GM18511 (cell line): ENCODE data around the gene HSPB6.

Experiments used
- ATAC-seq: cut with Tn5 transposase; IDR thresholded peaks from one replicate; pipeline ENCODE4 v1.9.1; 2021; ENCODE audit warnings: mild to moderate bottlenecking, moderate library complexity; ENCODE audit not compliant: unreplicated experiment

The HSPB6 gene

DNA sequence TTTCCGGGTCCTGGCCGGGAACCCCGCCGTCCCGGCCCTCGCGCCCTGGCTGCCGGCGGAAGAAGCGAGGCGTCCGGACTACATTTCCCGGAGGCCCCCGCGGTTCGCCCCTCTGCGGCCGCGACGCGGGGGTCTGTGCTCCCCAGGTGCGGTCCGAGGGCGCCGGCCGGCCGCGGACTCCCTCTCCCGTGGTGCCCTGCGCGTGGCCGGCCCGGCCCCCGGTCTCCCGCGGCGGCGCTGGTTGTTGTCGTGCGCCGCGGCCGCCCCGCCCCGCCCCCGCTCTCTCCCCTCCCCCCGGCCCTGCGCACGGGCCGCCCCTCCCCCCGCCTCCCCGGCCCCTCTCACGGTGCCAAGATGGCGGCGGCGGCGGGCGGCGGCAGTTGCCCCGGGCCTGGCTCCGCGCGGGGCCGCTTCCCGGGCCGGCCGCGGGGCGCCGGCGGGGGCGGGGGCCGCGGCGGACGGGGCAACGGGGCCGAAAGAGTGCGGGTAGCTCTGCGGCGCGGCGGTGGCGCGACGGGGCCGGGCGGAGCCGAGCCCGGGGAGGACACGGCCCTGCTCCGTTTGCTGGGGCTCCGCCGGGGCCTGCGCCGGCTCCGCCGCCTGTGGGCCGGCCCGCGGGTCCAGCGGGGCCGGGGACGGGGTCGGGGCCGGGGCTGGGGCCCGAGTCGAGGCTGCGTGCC is 39.0 kb downstream of the HSPB6 start, which contains the start of gene KMT2B:
Gene KMT2B (plus strand): TSS at position 339 of the 680 bp plus-strand sequence. CDS start 16 bp downstream, at position 355.
- ATAC-seq = peak; percentile 54

GRCh38 chr19:35716801-35717664 is 39.8 kb downstream of the HSPB6 start:
- ATAC-seq = peak; percentile 67

- ATAC-seq = peak; percentile 0
Observed at GRCh38 chr19:35715981-35716800, 40.6 kb downstream of the HSPB6 start.

- ATAC-seq = no peak
Observed at GRCh38 chr19:35715355-35715809, 41.4 kb downstream of the HSPB6 start.

DNA sequence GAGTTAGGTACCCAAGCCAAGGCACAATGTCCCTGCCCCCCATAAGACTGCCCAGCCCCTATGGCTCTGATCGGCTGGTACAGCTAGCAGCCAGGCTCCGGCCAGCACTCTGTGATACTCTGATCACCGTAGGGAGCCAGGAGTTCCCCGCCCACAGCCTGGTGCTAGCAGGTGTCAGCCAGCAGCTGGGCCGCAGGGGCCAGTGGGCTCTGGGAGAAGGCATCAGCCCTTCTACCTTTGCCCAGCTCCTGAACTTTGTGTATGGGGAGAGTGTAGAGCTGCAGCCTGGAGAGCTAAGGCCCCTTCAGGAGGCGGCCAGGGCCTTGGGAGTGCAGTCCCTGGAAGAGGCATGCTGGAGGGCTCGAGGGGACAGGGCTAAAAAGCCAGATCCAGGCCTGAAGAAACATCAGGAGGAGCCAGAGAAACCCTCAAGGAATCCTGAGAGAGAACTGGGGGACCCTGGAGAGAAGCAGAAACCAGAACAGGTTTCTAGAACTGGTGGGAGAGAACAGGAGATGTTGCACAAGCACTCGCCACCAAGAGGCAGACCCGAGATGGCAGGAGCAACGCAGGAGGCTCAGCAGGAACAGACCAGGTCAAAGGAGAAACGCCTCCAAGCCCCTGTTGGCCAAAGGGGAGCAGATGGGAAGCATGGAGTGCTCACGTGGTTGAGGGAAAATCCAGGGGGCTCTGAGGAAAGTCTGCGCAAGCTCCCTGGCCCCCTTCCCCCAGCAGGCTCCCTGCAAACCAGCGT is 42.1 kb downstream of the HSPB6 start:
- no peak for ATAC-seq

DNA sequence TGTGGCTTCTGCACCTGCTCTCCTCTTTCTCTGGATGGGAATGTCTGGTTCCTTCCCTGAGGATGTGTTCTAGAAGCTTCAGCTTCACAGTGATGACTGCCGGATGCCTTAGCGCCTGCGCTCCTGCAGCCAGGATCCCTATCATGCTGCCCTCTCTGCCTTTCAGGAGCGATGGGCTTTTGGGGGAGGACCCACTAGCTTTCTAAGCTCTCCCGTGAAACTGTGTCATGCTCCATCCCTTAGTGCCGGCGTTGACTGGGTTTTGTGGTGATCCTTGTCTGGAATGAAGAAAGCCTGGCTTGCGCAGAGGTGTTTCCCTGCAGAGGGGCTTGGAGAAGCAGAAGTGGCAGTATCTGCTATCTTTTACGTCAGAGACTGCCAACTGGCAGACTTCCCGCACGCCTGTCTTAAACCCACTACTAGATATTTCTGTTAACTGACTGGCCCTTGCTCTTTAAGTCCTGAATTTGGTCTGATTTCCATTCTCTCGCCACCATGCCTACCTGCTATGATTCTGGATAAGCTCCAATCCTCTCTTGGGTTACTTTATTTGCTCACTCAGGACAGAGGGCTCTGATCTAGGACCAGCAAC is 42.8 kb downstream of the HSPB6 start:
- no peak for ATAC-seq

- ATAC-seq = no peak
Observed at GRCh38 chr19:35713506-35713850, 43.4 kb downstream of the HSPB6 start.

DNA sequence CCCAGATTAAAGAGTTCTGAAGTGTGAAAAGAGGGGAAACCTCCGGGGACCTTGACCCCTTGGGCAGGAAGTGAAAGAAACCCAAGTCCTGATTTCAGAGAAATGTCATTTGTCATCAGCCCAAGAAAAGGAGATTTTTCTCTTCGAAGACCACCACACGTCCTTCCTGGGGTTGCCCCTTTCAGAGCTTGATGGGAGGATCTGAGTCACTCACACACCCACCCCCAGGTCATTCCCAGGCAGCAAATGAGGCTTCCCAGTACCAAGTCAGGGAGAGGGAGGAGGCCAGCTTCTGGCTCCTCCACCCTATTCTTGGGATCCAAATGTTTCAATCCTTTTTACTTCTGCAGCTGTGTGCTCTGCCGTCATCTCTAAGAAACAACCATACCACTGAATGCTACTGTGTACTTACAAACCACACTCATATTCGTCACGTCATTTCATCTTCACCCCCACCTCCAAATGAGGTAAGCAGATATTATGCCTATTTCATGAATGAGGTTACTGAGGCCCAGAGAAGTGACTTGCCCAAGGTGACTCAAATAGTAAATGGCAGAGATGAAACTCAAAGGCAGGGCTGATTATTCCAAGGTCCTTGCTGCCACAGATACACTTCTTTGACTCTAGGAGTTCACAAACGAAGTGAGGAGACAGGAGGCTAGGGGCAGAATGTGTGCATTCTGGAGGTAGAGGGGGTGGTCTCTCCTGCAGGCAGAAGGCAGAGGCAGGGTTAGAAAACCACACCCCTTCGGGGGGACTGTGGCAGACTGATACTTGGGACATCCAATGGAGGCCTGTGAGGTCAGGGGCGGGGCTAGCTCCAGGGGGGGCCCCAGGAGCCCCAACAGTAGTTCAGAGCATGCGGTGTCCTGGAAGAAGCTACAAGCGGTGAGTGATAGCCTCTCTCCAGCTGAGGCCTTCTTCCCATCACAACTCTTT is 44.0 kb downstream of the HSPB6 start:
- no peak for ATAC-seq

- peak; percentile 47 for ATAC-seq
Observed at GRCh38 chr19:35710784-35711723, 45.8 kb downstream of the HSPB6 start.

DNA sequence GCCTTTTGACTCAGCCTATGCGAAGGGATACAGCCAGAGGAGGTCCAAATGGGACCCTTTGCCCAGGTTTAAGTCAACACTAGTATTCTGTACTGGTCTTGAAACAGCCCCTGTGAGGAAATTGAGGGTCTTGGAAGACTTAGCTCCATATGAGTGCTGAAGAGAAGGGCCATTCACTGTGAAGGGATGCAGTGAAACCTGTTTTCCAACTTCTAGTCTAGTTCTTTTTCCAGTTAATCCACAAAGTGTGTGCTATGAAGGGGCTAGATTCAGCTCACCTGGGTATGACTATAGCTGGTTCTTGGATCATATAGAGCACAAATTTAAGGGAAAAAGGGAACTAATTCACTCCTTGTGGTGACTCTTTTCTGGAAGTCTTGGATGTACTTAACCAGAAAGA is 48.4 kb downstream of the HSPB6 start:
- ATAC-seq = no peak
